Measurements from ENCODE around the gene COL1A1.

The COL1A1 gene

DNA sequence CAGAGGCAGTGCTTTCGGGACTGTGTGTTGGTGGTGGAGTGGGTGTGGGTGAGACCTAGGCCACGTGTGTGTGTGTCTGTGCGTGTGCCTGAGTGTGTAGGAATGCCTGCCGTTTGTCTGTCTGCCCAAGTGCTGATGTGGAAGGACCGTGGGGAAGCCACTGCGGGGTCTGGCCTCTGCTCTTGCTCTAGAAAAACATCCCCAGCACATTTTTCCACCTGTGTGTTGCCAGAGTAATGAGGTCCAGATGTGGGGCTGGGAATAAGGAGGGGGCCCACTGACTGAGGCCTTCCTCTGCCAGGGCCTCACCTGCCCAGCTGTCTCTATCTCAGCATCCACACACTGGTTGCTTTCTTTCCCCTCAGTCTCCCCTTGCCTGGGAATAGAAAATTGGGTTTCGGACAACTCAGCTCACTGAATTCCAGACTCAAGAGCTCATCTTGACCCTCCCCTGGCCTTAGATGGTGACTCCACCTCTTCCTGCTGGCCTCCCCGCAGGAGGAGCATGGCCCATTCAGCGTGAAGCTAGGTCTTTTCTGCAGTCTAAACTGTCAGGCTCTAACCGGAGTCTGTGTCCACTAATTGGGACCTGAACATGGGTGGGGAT is 28.0 kb downstream of the COL1A1 start:
- Histone ChIP-seq H3K79me2 (ENCODE audit: low read length) (no peaks in the 10 kb centered on the region), H3F3A (ENCODE audit: insufficient read depth, low read length) (peaks cover 9% of the 10 kb centered on the region; the same call in 1 of the 2 replicates), H3K9me3 (replicated peaks; ENCODE audit: insufficient read depth, low read length) (no peaks in the 10 kb centered on the region), H3K36me3 (replicated peaks; ENCODE audit: insufficient read depth, low read length) (no peaks in the 10 kb centered on the region), H3K4me1 (ENCODE audit: low read length) (peaks cover 31% of the 10 kb centered on the region), H3K4me3 (ENCODE audit: low read length) (no peak overlapping the region), H4K20me1 (ENCODE audit: insufficient read depth, low read length) (no peaks in the 10 kb centered on the region), H3K9ac (ENCODE audit: low read length) (no peak overlapping the region), H3K27me3 (replicated peaks; ENCODE audit: insufficient read depth, low read length) (no peaks in the 10 kb centered on the region), H2AFZ (ENCODE audit: low read length) (no peak overlapping the region), H3K9me2 (replicated peaks; ENCODE audit: insufficient read depth, low read length) (no peaks in the 10 kb centered on the region), H3K27ac (ENCODE audit: low read length) (no peak overlapping the region), H3K4me2 (ENCODE audit: low read depth, low read length) (no peak overlapping the region)
- TF ChIP-seq EZH2 (optimal IDR thresholded peaks at IDR 0.05; ENCODE audit: low read depth, low read length), result no peak
- no peak for DNase-seq

DNA sequence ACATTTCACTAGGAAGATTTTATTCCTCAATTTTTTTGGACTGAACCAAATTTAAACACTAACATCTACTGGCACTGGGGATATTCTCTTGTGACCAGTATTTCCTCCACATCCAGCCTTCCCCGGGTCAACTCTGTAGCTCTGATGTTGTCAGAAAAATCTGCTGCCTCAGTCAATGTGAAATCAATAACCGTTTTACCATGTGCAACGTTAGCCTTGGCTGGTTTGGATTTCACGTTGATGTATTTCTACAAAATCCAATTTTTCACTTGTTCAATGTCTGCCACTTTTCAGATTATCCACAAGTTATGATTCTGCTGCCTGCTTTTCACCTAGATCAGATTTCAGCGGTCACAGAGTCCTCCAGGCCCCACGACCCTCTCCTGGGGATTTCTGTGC is 28.5 kb downstream of the COL1A1 start:
- Histone ChIP-seq H3K4me1 (ENCODE audit: low read length) (peaks cover 26% of the 10 kb centered on the region), H3F3A (ENCODE audit: insufficient read depth, low read length) (peaks cover 9% of the 10 kb centered on the region; the same call in 1 of the 2 replicates), H3K79me2 (ENCODE audit: low read length) (no peaks in the 10 kb centered on the region), H3K36me3 (replicated peaks; ENCODE audit: insufficient read depth, low read length) (no peaks in the 10 kb centered on the region), H3K9me2 (replicated peaks; ENCODE audit: insufficient read depth, low read length) (no peaks in the 10 kb centered on the region), H3K4me3 (ENCODE audit: low read length) (no peak overlapping the region), H2AFZ (ENCODE audit: low read length) (no peak overlapping the region), H3K27me3 (replicated peaks; ENCODE audit: insufficient read depth, low read length) (no peaks in the 10 kb centered on the region), H4K20me1 (ENCODE audit: insufficient read depth, low read length) (no peaks in the 10 kb centered on the region), H3K27ac (ENCODE audit: low read length) (no peak overlapping the region), H3K9ac (ENCODE audit: low read length) (no peak overlapping the region), H3K9me3 (replicated peaks; ENCODE audit: insufficient read depth, low read length) (no peaks in the 10 kb centered on the region), H3K4me2 (ENCODE audit: low read depth, low read length) (no peak overlapping the region)
- no peak for DNase-seq
- TF ChIP-seq EZH2 (optimal IDR thresholded peaks at IDR 0.05; ENCODE audit: low read depth, low read length) (no peak), EZH2phosphoT487 (IDR thresholded peaks at IDR 0.05; ENCODE audit: low read length) (no peak)
- TF ChIP-seq, protein P1, sequence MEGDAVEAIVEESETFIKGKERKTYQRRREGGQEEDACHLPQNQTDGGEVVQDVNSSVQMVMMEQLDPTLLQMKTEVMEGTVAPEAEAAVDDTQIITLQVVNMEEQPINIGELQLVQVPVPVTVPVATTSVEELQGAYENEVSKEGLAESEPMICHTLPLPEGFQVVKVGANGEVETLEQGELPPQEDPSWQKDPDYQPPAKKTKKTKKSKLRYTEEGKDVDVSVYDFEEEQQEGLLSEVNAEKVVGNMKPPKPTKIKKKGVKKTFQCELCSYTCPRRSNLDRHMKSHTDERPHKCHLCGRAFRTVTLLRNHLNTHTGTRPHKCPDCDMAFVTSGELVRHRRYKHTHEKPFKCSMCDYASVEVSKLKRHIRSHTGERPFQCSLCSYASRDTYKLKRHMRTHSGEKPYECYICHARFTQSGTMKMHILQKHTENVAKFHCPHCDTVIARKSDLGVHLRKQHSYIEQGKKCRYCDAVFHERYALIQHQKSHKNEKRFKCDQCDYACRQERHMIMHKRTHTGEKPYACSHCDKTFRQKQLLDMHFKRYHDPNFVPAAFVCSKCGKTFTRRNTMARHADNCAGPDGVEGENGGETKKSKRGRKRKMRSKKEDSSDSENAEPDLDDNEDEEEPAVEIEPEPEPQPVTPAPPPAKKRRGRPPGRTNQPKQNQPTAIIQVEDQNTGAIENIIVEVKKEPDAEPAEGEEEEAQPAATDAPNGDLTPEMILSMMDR (IDR thresholded peaks at IDR 0.05; ENCODE audit: low read length), result no peak

DNA sequence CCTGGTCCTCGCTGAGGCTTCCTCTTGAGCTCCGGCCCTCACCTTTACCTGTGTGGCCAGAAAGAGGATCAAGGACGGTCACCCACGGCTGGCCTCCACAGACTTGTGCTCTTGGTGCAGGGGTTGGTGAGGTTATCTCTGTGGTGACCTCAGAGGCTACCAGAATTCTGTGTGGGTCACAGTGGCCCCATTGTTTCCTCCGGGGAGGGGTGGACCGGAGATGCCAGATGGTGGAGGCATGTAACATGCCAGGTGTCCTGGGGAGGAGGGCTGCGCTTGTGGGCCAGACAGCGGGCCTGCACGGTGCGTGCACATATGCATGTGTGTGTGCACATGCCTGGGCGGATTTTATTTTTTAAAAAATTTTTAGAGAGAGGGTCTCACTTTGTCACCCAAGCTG is 29.3 kb downstream of the COL1A1 start:
- no peak for DNase-seq
- TF ChIP-seq, protein P1 (IDR thresholded peaks at IDR 0.05; ENCODE audit: low read length), result no peak
- TF ChIP-seq EZH2phosphoT487 (IDR thresholded peaks at IDR 0.05; ENCODE audit: low read length), result no peak
- TF ChIP-seq EZH2 (optimal IDR thresholded peaks at IDR 0.05; ENCODE audit: low read depth, low read length), result no peak
- H2AFZ ChIP-seq (ENCODE audit: low read length), result no peak overlapping the region
- H3F3A ChIP-seq (ENCODE audit: insufficient read depth, low read length), result peaks cover 9% of the 10 kb centered on the region; the same call in 1 of the 2 replicates
- H3K9me2 ChIP-seq (replicated peaks; ENCODE audit: insufficient read depth, low read length), result no peaks in the 10 kb centered on the region
- H3K4me3 ChIP-seq (ENCODE audit: low read length), result no peak overlapping the region
- H3K27ac ChIP-seq (ENCODE audit: low read length), result no peak overlapping the region
- no peaks in the 10 kb centered on the region for H3K9me3 ChIP-seq (replicated peaks; ENCODE audit: insufficient read depth, low read length)
- no peak overlapping the region for H3K4me2 ChIP-seq (ENCODE audit: low read depth, low read length)
- H3K27me3 ChIP-seq (replicated peaks; ENCODE audit: insufficient read depth, low read length), result no peaks in the 10 kb centered on the region
- H3K79me2 ChIP-seq (ENCODE audit: low read length), result no peaks in the 10 kb centered on the region
- no peak overlapping the region for H3K9ac ChIP-seq (ENCODE audit: low read length)
- H3K4me1 ChIP-seq (ENCODE audit: low read length), result peaks cover 24% of the 10 kb centered on the region
- no peaks in the 10 kb centered on the region for H4K20me1 ChIP-seq (ENCODE audit: insufficient read depth, low read length)
- H3K36me3 ChIP-seq (replicated peaks; ENCODE audit: insufficient read depth, low read length), result no peaks in the 10 kb centered on the region
